Brain pericyte (primary cell): Measurements from ENCODE around the gene NOTUM.

ENCODE experiments used
- DNase-seq: peaks from one replicate; pipeline ENCODE4 v3.0.0-alpha.2; 2012; ENCODE audit warnings: low read depth, low spot score

The NOTUM gene

GRCh38 chr17:81961087-81961511 is at the start of gene NOTUM:
Gene NOTUM, minus strand, starts transcription at chr17:81961187. Its CDS starts 278 bp downstream, at chr17:81960909.
- DNase-seq: no peak

- no peak for DNase-seq
Measured at GRCh38 chr17:82009413-82009812, 48.4 kb upstream of the NOTUM start.

- no peak for DNase-seq
Measured at GRCh38 chr17:82008941-82009405, 48.0 kb upstream of the NOTUM start.

GRCh38 chr17:82008258-82008940 is 47.4 kb upstream of the NOTUM start:
- DNase-seq: no peak

GRCh38 chr17:82007495-82008257 is 46.7 kb upstream of the NOTUM start:
- no peak for DNase-seq

GRCh38 chr17:82007228-82007494 is 46.2 kb upstream of the NOTUM start:
- DNase-seq: no peak

GRCh38 chr17:82006468-82007227 is 45.7 kb upstream of the NOTUM start:
- DNase-seq: no peak

- no peak for DNase-seq
Measured at GRCh38 chr17:82005701-82006348, 44.8 kb upstream of the NOTUM start.

- no peak for DNase-seq
Measured at GRCh38 chr17:82004517-82005455, 43.8 kb upstream of the NOTUM start.

- peak; percentile 50 for DNase-seq
Measured at GRCh38 chr17:82003411-82004381, 42.7 kb upstream of the NOTUM start.

- DNase-seq: no peak
Measured at GRCh38 chr17:82001571-82002056, 40.6 kb upstream of the NOTUM start.

GRCh38 chr17:82000803-82001570 is 40.0 kb upstream of the NOTUM start:
- DNase-seq: no peak

- no peak for DNase-seq
Measured at GRCh38 chr17:81999976-82000802, 39.2 kb upstream of the NOTUM start.

GRCh38 chr17:81999587-81999975 is 38.6 kb upstream of the NOTUM start:
- no peak for DNase-seq

- no peak for DNase-seq
Measured at GRCh38 chr17:81998691-81999438, 37.9 kb upstream of the NOTUM start.

GRCh38 chr17:81998212-81998611 is 37.2 kb upstream of the NOTUM start:
- no peak for DNase-seq
